Measurements from ENCODE around the gene ZBED1.

GRCh38 chrX:2484256-2484655 is 16.5 kb downstream of the ZBED1 start:
- TF ChIP-seq CTCF (IDR thresholded peaks at IDR 0.05): no peak
- no peak for TF ChIP-seq ZFX (IDR thresholded peaks at IDR 0.05; ENCODE audit: borderline replicate concordance)
